Smooth muscle cell (in vitro differentiated cells): ENCODE data around the gene RPS3. TPM values are rescaled to one million over a fixed set of nuclear protein-coding genes. Genes with fewer than 3 reads are reported as not detected.

ENCODE experiments used
- DNase-seq: peaks from one replicate; lab custom pipeline; 2025; ENCODE audit not compliant: unreplicated experiment; lab: John Stamatoyannopoulos, UW
- H2AFZ ChIP-seq: fragments of 200-600 bp; sonication (generic); 2 replicates; pipeline ENCODE4 v1.6.0; 2016; ENCODE audit warnings: antibody characterized with exemption, low read depth, mild to moderate bottlenecking
- H3F3A ChIP-seq: fragments of 200-600 bp; sonication (generic); 2 replicates; pipeline ENCODE4 v1.6.0; 2017; ENCODE audit warnings: antibody characterized with exemption, low read depth
- H3K27ac ChIP-seq: fragments of 200-600 bp; sonication (generic); 2 replicates; pipeline ENCODE4 v1.5.1; 2016; ENCODE audit warnings: low read depth, mild to moderate bottlenecking
- H3K27me3 ChIP-seq: fragments of 200-600 bp; sonication (generic); 2 replicates; pipeline ENCODE4 v1.6.1; 2016; ENCODE audit warnings: low read depth, mild to moderate bottlenecking
- H3K36me3 ChIP-seq: fragments of 200-600 bp; sonication (generic); 2 replicates; pipeline ENCODE4 v1.5.1; 2016; ENCODE audit warnings: low read depth
- H3K4me1 ChIP-seq: fragments of 200-600 bp; sonication (generic); 2 replicates; pipeline ENCODE4 v1.5.1; 2016; ENCODE audit warnings: low read depth
- H3K4me2 ChIP-seq: fragments of 200-600 bp; sonication (generic); 2 replicates; pipeline ENCODE4 v1.6.0; 2016; ENCODE audit warnings: mild to moderate bottlenecking
- H3K4me3 ChIP-seq: fragments of 200-600 bp; sonication (generic); 2 replicates; pipeline ENCODE4 v1.5.1; 2016; ENCODE audit warnings: mild to moderate bottlenecking
- H3K79me2 ChIP-seq: fragments of 200-600 bp; sonication (generic); 2 replicates; pipeline ENCODE4 v1.6.0; 2016; ENCODE audit warnings: low read depth, mild to moderate bottlenecking
- H3K9ac ChIP-seq: fragments of 200-600 bp; sonication (generic); 2 replicates; pipeline ENCODE4 v1.6.0; 2016; ENCODE audit warnings: low read depth
- H3K9me3 ChIP-seq: fragments of 200-600 bp; sonication (generic); replicated peaks from 2 replicates; pipeline ENCODE4 v1.5.1; 2016; ENCODE audit warnings: low read depth
- H4K20me1 ChIP-seq: fragments of 200-600 bp; sonication (generic); 2 replicates; pipeline ENCODE4 v1.6.0; 2016; ENCODE audit warnings: low read depth
- CTCF ChIP-seq: fragments of 200-600 bp; sonication (generic); IDR thresholded peaks from 2 replicates; pipeline ENCODE4 v1.5.1; 2017; ENCODE audit warnings: borderline replicate concordance, mild to moderate bottlenecking, antibody characterized with exemption; ENCODE audit not compliant: insufficient read depth, poor library complexity, severe bottlenecking
- WGBS: methylation state at CpG from one replicate; pipeline ENCODE4 v1.1.7; 2016; ENCODE audit warnings: low lambda C conversion rate; 5-methylcytosine and 5-hydroxymethylcytosine counted together
- polyA plus RNA-seq: library from polyadenylated mRNA; unstranded; fragments of >200 nt; fragmentation: Nextera tagmentation; extraction: Ambion mirVana; gene quantifications from 2 replicates; pipeline ENCODE4 v1.2.1, GENCODE V29; 2016
- total RNA-seq: library from RNA; depleted of rRNA; stranded (reverse); fragments of >200 nt; gene quantifications from 2 replicates; pipeline ENCODE4 v1.2.3, GENCODE V29; 2014

RPS3 gene
- total RNA-seq (721 and 794 TPM in 2 replicates), polyA plus RNA-seq (976 and 989 TPM in 2 replicates)

DNA sequence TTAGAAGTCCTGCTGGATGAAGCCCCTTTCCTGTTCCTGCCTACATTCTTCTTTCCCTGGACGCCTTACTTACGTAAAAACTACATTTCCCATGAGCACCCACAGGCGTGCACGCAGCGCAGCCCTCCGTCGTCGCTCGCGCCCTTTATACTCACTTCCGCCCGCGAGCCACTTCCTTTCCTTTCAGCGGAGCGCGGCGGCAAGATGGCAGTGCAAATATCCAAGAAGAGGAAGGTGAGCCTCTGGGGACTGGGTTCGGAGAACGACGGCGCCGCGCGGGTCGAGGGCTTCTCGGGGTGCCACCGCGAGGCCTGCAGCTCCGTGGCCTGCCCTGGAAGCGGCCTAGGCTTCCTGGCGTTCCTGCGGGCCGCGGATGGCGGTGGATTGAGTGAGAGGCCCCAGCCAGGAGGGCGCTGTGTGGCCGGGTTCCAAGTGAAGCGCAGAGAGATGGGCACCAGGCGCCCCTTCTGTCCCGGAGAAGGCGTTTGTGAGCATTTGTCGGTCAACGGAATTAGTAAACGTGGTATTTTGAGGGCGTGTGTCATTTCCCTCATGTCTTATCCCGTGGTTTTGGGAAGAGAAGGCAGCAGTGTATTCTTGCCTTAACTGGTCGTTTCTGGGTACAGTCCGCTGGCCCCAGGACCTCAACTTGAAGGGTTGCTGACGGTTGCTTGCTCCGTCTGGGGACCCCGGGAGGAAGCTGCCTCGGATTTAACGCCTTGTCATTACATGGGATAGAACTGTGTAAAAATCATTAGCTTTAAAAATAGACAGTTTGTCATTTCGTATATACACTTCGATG lies at the start of gene RPS3:
Gene RPS3 (plus strand): TSS at position 175 of the 802 bp plus-strand sequence. CDS start 30 bp downstream, at position 205.
- peak within 1 kb of the TSS; percentile 86 for H3K27ac ChIP-seq
- no peaks in the 10 kb centered on the region for H3K9me3 ChIP-seq
- peak within 1 kb of the TSS; percentile 89 for H2AFZ ChIP-seq
- peak; percentile 53 for DNase-seq
- H3K9ac ChIP-seq, result peak within 1 kb of the TSS; percentile 93
- H3K4me1 ChIP-seq, result peaks cover 15% of the 10 kb centered on the region
- peak within 1 kb of the TSS; percentile 94 for H3K4me2 ChIP-seq
- H3F3A ChIP-seq, result peaks cover 22% of the 10 kb centered on the region
- no peaks in the 10 kb centered on the region for H3K36me3 ChIP-seq
- no peaks in the 10 kb centered on the region for H3K27me3 ChIP-seq
- H3K4me3 ChIP-seq, result peak within 1 kb of the TSS; percentile 89
- peaks cover 51% of the 10 kb centered on the region for H4K20me1 ChIP-seq
- WGBS, result 1% methylated on average over 55 of the region's 55 CpGs
- TF ChIP-seq CTCF, result peak; percentile 16
- peaks cover 52% of the 10 kb centered on the region for H3K79me2 ChIP-seq

DNA sequence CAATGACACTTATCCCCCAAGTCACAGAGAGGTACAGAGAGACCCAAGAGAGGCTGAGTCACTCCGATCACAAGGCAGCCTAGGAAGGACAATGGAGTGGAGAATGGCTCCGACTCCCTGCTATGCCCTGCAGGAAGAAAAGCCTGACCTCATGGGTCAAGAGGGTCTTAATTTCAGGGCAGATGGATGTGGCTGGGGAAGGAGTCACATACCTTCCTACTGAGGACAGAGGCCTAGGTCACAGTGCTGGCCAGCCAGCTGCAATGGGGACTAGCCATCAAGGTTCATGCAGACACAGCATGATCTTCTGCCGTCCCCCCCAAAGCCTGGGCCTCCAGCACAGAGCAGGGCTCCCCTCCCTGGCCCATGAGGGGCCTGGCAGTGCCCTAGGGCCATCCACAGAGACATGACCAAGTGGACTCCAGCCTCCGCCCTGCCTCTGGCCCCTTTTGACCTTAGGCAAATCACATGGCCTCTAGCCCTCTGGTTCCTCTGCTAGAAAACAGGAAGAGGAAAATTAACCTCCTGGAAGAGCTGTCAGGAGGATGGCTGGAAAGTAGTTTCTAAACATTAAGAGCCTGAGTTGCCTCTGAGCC lies 49.7 kb upstream of the RPS3 start:
- no peak overlapping the region for H2AFZ ChIP-seq
- WGBS, result 82% methylated on average over 4 of the region's 4 CpGs

GRCh38 chr11:75350122-75350742 lies 49.1 kb upstream of the RPS3 start:
- peak overlapping the region; percentile 98 for H3K4me2 ChIP-seq
- no peak overlapping the region for H2AFZ ChIP-seq

More for the DNA sequence above, 49.7 kb upstream of the RPS3 start:
- H3F3A ChIP-seq, result peaks cover 38% of the 10 kb centered on the region
- H3K9ac ChIP-seq, result no peak overlapping the region
- H3K4me1 ChIP-seq, result peaks cover 32% of the 10 kb centered on the region
- peaks cover 1% of the 10 kb centered on the region for H4K20me1 ChIP-seq
- H3K4me3 ChIP-seq, result peak overlapping the region; percentile 79
- peak overlapping the region; percentile 98 for H3K4me2 ChIP-seq
- no peaks in the 10 kb centered on the region for H3K27me3 ChIP-seq
- no peak for DNase-seq
- TF ChIP-seq CTCF, result no peak
- peak overlapping the region; percentile 71 for H3K27ac ChIP-seq
- no peaks in the 10 kb centered on the region for H3K36me3 ChIP-seq
- no peaks in the 10 kb centered on the region for H3K9me3 ChIP-seq
- peaks cover 28% of the 10 kb centered on the region for H3K79me2 ChIP-seq

More at GRCh38 chr11:75350122-75350742, 49.1 kb upstream of the RPS3 start:
- no peak for TF ChIP-seq CTCF
- H4K20me1 ChIP-seq, result no peaks in the 10 kb centered on the region
- 44% methylated on average over 9 of the region's 9 CpGs for WGBS
- H3K27me3 ChIP-seq, result no peaks in the 10 kb centered on the region
- DNase-seq, result no peak
- H3K36me3 ChIP-seq, result no peaks in the 10 kb centered on the region
- peak overlapping the region; percentile 71 for H3K27ac ChIP-seq
- peak overlapping the region; percentile 79 for H3K4me3 ChIP-seq
- H3K79me2 ChIP-seq, result peaks cover 25% of the 10 kb centered on the region
- no peaks in the 10 kb centered on the region for H3K9me3 ChIP-seq
- no peak overlapping the region for H3K9ac ChIP-seq
- peaks cover 32% of the 10 kb centered on the region for H3K4me1 ChIP-seq
- peaks cover 38% of the 10 kb centered on the region for H3F3A ChIP-seq
